Heart left ventricle (tissue), 13 donors: ENCODE data around the gene MGMT.

Source experiments
- POLR2A ChIP-seq, 2 donors: fragments of 450-650 bp; IDR thresholded peaks; one replicate each; pipeline ENCODE4 v1.6.1; 2017; ENCODE audit warnings: antibody characterized with exemption in 2 of 2, mild to moderate bottlenecking in 2 of 2, moderate library complexity in 2 of 2
- TF ChIP-seq, protein P1 (sequence below), 12 donors: fragments of 200-600 bp; sonication (generic) in 4 of 12; IDR thresholded peaks; one replicate each; pipeline versions ENCODE4 v1.5.0 to v1.8.0; 2018 to 2022; ENCODE audit warnings: antibody characterized with exemption in 12 of 12, mild to moderate bottlenecking in 5 of 12
- donor health status: ischemic (EF 13 %, LVEDD 7.1; RV severe dilation, severe dysfunction).
- donor health status: DM: no; HTN: yes; CAD: no.
- donor health status: DM: no; HTN: no; CAD: no.
- donor health status: ischemic (EF 25% LVEDD 6.9; RV normal size, moderate dysfunction).
- donor health status: ischemic (EF 25% LVEDD 5.7; RV mildly dilated, moderate dysfunction).
- donor health status: ischemic (EF 35%, LVEDD 5.7; RV mildly dilated, moderate dysfunction).
- donor health status: nonischemic (EF 11% LVEDD 7.7; RV severe dilation, severe dysfunction).
- donor health status: DM: yes; HTN: yes; CAD: no.
- donor health status: PGD.
- donor health status: ischemic (EF 29% LVEDD 5.4; RV normal size, mild dysfunction).
- donor health status: nonischemic (EF 23%, LVEDD 6.1; RV moderate dilation, normal function).

- TF ChIP-seq POLR2A (IDR thresholded peaks at IDR 0.05): no peak
- TF ChIP-seq, protein P1, sequence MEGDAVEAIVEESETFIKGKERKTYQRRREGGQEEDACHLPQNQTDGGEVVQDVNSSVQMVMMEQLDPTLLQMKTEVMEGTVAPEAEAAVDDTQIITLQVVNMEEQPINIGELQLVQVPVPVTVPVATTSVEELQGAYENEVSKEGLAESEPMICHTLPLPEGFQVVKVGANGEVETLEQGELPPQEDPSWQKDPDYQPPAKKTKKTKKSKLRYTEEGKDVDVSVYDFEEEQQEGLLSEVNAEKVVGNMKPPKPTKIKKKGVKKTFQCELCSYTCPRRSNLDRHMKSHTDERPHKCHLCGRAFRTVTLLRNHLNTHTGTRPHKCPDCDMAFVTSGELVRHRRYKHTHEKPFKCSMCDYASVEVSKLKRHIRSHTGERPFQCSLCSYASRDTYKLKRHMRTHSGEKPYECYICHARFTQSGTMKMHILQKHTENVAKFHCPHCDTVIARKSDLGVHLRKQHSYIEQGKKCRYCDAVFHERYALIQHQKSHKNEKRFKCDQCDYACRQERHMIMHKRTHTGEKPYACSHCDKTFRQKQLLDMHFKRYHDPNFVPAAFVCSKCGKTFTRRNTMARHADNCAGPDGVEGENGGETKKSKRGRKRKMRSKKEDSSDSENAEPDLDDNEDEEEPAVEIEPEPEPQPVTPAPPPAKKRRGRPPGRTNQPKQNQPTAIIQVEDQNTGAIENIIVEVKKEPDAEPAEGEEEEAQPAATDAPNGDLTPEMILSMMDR (IDR thresholded peaks at IDR 0.05): no peak
Measured at GRCh38 chr10:129441372-129442009, 25.6 kb upstream of the MGMT start.
